HT-29 (cell line): Measurements from ENCODE around the gene PDE1A. TPM values are rescaled to one million over a fixed set of nuclear protein-coding genes. Genes with fewer than 3 reads are reported as not detected.
"Not testable (repeated sequence)": the region's sequence is repeated elsewhere in the genome, so short reads cannot be mapped to it uniquely, and the experiment has no call there.

ENCODE experiments used
- DNase-seq: peaks from one replicate; pipeline ENCODE4 v3.0.0-alpha.2; 2015; ENCODE audit warnings: low spot score
- total RNA-seq: library from RNA; depleted of rRNA; stranded (reverse); fragments of >200 nt; shearing (Covaris generic); gene quantifications from 2 replicates; pipeline ENCODE4 v1.2.3, GENCODE V29; 2014

Gene PDE1A
- total RNA-seq, 1 experiment from 2014 or later: not detected

- no peak for DNase-seq
These were observed 16.7 kb downstream of the PDE1A start for GRCh38 chr2:182410120-182410519.

- DNase-seq: no peak
These were observed 20.6 kb downstream of the PDE1A start for GRCh38 chr2:182406221-182406620.

GRCh38 chr2:182404975-182405561, 21.8 kb downstream of the PDE1A start:
- no peak for DNase-seq

DNA sequence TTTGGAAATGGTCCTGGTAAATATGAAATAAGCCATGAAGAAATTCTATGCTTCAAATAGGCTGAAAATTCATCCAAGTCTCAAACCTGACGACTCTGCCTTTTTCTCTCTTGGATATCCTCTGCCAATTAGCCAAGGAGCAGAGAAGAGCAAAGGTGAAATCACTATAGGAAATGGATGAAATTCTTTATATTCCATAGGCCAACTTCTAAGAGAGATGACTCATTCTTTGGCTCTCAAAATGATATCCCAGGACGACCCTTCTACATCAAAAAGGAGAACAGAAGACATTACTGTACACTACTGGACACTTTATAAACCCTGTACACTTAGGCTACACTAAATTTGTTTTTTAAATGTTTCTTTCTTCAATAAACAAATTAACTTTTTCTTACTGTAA, 22.7 kb downstream of the PDE1A start:
- no peak for DNase-seq

- no peak for DNase-seq
These were observed 33.5 kb downstream of the PDE1A start for GRCh38 chr2:182393270-182393760.

DNA sequence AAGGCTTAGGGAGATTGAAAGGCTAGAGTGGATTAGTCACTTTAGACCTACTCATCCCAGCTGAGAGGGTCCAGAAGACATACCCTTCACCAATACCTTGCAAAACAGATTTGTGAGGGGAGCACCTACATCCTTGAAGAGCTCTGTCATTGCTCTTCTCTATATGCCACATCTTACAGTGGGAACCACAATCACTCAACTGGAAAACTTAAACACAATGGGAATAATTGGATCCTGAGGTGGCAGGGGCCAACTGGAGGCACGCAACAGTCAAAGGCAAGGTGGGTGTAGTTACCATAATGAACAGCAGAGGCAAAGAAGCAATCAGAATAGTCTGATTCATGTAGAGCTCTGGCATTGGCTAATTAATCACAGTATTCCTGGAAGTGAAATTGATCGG, 35.4 kb downstream of the PDE1A start:
- no peak for DNase-seq

GRCh38 chr2:182386267-182386880, 40.5 kb downstream of the PDE1A start:
- DNase-seq: not testable (repeated sequence)

- no peak for DNase-seq
These were observed 42.0 kb downstream of the PDE1A start for GRCh38 chr2:182384860-182385259.

GRCh38 chr2:182381225-182381624, 45.6 kb downstream of the PDE1A start:
- no peak for DNase-seq

DNA sequence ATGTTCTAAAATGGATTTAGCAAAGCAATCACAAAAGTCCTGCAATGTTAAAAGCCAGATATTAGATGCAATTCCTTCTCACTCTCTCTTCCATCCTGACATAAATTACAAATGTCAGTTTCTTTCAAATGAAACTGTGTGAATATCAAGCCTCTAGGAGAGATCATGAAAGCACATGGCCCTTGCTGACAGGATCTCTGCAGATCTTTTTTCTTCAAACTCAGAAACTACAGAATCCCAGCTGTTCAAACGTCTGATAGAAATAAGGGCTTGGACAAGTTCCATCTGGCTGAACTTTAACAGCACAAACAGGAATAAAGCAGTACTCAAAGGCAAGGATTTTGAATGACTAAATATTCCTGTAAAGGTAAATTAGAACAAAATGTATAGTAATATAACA, 47.6 kb downstream of the PDE1A start:
- no peak for DNase-seq

DNA sequence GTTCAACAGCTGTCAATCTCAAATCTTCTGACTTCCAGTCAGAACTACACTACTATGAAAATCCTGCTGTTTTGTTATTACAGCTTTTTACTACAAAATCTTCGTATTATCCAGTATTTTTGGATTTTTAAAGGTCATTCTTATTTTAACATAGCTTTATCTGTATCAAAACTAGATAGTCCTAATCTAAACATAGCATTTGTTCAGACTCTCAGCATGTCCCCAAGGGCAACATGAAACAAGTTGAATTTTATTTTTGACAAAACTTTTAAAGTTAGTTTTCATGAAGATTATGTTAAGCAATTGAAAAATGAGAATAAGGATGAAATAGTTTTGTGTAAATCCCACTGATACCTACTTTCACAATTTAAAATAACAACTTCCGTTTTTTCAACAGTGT, 48.1 kb downstream of the PDE1A start:
- DNase-seq: no peak

DNA sequence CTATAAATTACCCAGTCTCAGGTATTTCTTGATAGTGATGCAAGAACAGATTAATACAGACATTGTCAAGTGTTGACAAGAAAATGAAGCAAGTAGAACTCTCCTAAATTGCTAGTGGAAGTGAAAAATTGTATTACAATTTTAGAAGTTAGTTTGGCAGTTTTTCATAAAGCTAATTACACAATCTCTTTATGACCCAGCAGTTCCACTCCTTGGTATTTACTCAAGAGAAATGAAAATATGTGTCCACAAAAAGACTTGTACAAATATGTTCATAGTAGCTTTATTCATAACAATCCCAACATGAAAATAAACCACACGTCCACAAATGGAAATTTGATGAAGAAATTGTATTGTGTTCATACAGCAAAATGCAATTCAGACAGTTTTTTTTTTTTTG, 49.4 kb downstream of the PDE1A start:
- no peak for DNase-seq

DNA sequence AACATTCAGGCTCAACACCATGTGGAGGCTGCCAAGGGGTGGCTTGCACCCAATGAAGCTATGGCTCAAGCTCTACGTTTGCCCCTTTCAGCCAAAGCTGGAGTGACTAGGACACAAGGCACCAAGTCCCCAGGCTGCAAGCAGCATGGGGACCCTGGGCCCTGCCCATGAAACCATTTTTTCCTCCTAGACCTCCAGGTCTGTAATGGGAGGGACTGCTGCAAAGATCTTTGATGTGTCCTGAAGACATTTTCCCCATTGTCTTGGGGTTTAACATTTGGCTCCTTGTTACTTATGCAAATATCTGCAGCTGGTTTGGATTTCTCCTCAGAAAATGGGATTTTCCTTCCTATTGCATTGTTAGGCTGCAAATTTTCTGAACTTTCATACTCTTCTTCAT, 51.0 kb downstream of the PDE1A start:
- DNase-seq: no peak

DNA sequence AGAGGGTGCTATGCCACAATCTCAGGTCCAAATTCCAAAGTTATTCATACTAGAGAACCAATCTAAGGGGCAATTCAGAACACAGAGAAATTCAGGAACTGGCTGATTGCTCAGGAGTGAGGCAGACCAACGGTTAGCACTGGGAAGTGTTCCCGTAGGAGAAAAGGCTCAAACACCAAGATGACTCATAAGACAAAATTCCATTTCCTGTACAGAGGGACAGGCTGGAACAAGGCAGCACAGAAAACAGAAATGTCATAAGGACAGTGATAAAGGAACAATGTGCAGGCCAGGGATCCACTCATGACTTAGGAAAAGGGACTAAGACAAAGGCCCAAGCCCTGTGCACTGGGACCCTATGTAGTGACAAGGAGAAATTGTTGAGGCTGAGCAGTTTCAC, 54.2 kb downstream of the PDE1A start:
- peak; percentile 74 for DNase-seq

DNA sequence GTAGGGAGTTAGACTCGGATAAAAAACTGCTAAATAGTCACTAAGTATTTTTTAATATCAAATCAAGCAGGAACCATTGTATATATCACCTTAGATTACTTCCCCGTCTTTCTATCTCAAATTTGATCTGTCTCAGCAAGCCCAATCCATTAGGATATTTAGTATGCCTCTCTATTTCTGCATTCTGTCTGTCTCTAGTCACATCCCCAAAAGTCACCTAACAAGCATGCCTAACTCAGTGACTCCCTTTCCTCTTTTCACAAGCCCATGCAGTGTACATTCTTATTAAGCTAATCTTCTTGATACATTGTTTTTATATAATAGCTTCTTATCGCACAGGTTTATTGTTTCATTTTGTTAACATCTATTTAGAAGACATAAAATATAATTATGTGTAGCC, 57.8 kb downstream of the PDE1A start:
- no peak for DNase-seq

DNA sequence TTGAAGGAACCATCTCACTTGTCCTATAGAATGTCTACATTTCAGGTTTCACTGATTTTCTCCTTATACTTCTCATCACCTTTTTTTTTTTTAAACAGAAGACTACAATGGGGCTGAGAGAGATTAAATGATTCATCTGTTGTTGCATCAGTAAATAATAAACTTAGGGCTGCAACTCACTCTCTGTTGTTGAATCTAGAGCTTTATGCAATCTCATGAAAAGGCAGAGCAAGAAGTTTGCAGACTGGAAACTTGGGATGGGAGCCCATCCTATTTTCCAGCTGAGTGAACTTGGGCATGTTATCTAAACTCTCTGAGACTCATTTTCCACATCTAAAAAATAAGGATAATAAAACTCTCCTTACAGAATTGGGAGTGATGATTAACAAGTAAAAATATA, 58.4 kb downstream of the PDE1A start:
- no peak for DNase-seq

- no peak for DNase-seq
These were observed 59.4 kb downstream of the PDE1A start for GRCh38 chr2:182367401-182367800.

DNA sequence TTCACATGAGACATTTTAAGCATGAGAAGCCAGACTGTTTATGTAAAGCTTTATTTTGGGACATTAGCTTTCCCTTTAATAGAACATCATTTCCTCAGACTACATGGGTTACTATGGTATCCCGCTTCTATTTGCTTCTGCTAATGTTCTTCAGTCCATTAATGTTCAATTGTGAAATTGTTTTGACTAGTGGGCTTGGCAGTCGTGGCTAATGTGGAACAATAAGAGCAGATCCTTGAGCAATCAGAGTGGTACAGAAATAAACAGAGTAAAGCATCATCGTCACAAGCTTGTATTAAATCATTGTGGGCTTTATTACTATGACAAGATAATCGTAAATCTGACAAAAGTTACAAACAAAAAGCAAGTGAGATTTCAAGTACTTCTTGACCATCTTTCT, 60.2 kb downstream of the PDE1A start:
- DNase-seq: no peak

DNA sequence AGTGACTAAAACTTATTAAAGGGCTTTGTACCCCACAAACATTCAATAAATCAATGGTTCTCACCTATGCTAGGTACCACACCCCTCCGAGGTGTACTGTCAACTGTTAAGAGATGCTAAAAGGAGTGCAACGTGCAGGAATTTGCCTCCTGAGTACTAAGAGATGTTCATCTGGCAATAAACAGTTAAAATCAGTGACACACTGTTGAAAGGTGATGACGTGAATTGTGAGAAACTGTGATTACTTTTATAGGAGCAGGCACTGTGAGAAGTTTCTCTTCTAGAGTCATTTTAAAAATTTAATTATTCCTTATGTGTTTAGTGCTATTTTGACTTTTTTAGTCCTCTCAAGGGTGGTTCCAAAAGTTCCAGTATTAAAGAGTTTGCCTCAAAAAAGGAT, 61.0 kb downstream of the PDE1A start:
- no peak for DNase-seq

- DNase-seq: no peak
These were observed 65.4 kb downstream of the PDE1A start for GRCh38 chr2:182361477-182361876.

GRCh38 chr2:182360663-182361260, 66.1 kb downstream of the PDE1A start:
- DNase-seq: no peak

DNA sequence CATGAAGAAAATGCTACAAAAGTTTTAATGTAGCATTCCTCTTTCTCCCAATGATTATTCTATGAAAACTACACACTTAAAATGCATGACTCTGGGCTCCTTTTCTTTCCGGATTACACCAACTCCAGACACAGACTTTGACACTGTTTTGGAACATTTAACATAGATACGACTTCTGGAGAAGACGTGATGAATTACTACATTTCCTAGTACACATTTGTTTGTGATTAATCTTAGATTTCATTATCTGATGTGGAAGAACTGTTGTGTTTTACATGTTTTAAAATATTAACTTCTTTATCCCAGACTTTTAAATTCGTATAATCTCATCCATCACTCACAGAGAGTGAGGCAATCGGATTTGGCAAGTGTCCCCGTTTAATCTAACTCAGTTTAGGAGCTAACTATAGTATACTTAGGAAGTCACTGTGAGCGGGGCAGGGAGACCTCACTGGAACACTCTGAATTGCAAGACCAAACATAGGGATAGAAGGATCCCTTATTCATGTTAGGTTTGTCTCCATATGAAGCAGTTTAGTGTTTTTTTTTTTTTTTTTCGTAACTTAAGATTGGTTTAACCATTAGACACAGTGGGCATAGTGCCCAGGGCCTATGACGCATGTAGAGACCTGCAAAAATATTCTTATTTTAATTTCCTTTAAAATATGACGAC, 66.7 kb downstream of the PDE1A start:
- no peak for DNase-seq
